ENCODE measurements around the gene FILIP1. TPM values are rescaled to one million over a fixed set of nuclear protein-coding genes. Genes with fewer than 3 reads are reported as not detected.

Gene FILIP1
- total RNA-seq, 6 experiments from 2014 or later: 0.09 to 0.24 (median 0.12) TPM

DNA sequence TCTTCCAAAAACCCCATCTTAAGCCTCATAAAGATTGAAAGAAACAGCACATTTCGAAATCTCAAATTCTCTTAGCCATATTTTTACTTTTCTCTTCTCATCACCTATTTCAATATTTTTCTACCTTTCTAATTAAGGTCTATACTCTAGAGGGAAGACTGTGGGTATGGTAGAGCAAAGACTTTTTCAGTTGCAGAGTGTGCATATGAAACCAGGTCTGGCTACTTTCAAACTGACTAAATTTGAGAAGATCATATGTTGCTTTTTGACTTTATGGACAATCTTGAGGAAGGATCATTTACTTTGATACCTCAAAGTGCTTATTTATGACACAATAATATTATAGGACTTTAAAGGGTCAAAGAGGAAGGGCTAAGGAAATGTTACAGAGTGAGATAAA is 20.7 kb downstream of the FILIP1 start:
- no peaks in the 10 kb centered on the region for H3K9me3 Mint-ChIP-seq
- TF ChIP-seq, protein P1, sequence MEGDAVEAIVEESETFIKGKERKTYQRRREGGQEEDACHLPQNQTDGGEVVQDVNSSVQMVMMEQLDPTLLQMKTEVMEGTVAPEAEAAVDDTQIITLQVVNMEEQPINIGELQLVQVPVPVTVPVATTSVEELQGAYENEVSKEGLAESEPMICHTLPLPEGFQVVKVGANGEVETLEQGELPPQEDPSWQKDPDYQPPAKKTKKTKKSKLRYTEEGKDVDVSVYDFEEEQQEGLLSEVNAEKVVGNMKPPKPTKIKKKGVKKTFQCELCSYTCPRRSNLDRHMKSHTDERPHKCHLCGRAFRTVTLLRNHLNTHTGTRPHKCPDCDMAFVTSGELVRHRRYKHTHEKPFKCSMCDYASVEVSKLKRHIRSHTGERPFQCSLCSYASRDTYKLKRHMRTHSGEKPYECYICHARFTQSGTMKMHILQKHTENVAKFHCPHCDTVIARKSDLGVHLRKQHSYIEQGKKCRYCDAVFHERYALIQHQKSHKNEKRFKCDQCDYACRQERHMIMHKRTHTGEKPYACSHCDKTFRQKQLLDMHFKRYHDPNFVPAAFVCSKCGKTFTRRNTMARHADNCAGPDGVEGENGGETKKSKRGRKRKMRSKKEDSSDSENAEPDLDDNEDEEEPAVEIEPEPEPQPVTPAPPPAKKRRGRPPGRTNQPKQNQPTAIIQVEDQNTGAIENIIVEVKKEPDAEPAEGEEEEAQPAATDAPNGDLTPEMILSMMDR (IDR thresholded peaks at IDR 0.05): no peak
- H3K27ac Mint-ChIP-seq: no peak overlapping the region
- H3K4me1 Mint-ChIP-seq (ENCODE audit: low read depth): no peaks in the 10 kb centered on the region
- no peak for DNase-seq
- no peak overlapping the region for H3K4me3 Mint-ChIP-seq
- peaks cover 1% of the 10 kb centered on the region for H3K27me3 Mint-ChIP-seq (ENCODE audit: insufficient read depth)
- no peaks in the 10 kb centered on the region for H3K36me3 Mint-ChIP-seq (ENCODE audit: low read depth)

DNA sequence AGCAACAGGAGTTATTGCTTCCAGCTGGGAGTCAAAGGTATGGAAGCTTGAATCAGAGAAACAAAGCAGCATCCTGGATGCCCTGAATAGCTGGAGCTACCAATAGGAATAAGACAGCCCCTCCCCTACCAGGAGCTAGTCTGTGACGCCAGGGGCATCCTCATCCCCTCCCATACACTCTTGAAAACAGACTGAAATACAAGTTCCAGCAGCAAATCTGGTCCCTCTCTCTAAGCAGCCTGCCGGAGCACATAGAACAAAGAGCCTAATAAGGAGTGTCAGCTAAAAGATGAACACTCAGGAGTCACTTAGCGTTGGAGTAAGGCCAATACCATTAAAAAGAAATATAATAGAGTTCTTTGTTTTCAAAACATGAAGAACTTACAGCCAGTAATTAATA is 25.6 kb downstream of the FILIP1 start:
- DNase-seq: no peak
- no peak overlapping the region for H3K27ac Mint-ChIP-seq
- H3K27me3 Mint-ChIP-seq (ENCODE audit: insufficient read depth): peaks cover 1% of the 10 kb centered on the region; the same call in 1 of the 2 replicates
- H3K4me1 Mint-ChIP-seq (ENCODE audit: low read depth): no peaks in the 10 kb centered on the region
- no peaks in the 10 kb centered on the region for H3K9me3 Mint-ChIP-seq
- no peak overlapping the region for H3K4me3 Mint-ChIP-seq
- TF ChIP-seq, protein P1 (IDR thresholded peaks at IDR 0.05): no peak
- H3K36me3 Mint-ChIP-seq (ENCODE audit: low read depth): no peaks in the 10 kb centered on the region

DNA sequence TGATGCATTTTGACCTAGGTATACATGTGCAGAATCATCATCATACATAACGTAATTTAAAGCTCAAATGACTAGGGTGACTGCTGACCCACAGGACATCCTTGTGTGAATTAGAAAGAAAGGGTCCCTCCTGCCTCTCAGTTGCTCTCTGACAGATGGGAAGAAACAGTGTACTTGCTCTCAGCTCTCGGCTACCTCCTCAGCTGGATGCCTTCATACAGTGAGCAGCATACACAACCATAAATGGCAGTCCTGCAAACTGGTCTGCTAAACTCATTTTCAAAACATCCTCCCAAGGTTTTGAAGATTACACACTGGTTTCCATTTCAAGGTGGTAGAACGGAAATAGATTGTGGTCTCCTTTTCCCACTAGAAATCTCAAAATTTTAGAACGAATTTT is 26.3 kb downstream of the FILIP1 start:
- no peaks in the 10 kb centered on the region for H3K4me1 Mint-ChIP-seq (ENCODE audit: low read depth)
- TF ChIP-seq, protein P1 (IDR thresholded peaks at IDR 0.05): no peak
- H3K36me3 Mint-ChIP-seq (ENCODE audit: low read depth): no peaks in the 10 kb centered on the region
- peaks cover 1% of the 10 kb centered on the region; the same call in 1 of the 2 replicates for H3K27me3 Mint-ChIP-seq (ENCODE audit: insufficient read depth)
- no peaks in the 10 kb centered on the region for H3K9me3 Mint-ChIP-seq
- no peak overlapping the region for H3K4me3 Mint-ChIP-seq
- no peak overlapping the region for H3K27ac Mint-ChIP-seq
- no peak for DNase-seq

DNA sequence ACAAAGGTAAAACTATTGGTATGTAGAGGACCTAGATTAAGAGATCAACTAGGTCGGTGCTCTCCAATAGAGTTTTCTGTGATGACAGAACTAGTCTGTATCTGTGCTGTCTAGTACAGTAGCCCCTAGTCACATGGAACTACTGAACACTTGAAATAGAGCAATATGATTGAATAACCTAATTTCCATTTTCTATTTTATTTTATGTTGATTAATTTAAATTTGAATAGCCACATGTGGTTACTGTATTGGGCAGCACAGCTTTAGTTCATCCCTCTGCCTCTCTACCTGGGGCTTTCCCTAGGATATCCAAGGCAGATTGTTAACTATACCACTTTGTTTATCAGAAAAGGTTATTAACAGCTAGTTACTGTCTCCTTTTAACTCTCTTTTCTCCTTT is 27.0 kb downstream of the FILIP1 start:
- no peak overlapping the region for H3K27ac Mint-ChIP-seq
- no peaks in the 10 kb centered on the region for H3K36me3 Mint-ChIP-seq (ENCODE audit: low read depth)
- TF ChIP-seq, protein P1 (IDR thresholded peaks at IDR 0.05): no peak
- H3K27me3 Mint-ChIP-seq (ENCODE audit: insufficient read depth): peaks cover 1% of the 10 kb centered on the region; the same call in 1 of the 2 replicates
- H3K9me3 Mint-ChIP-seq: no peaks in the 10 kb centered on the region
- no peaks in the 10 kb centered on the region for H3K4me1 Mint-ChIP-seq (ENCODE audit: low read depth)
- no peak for DNase-seq
- H3K4me3 Mint-ChIP-seq: no peak overlapping the region

DNA sequence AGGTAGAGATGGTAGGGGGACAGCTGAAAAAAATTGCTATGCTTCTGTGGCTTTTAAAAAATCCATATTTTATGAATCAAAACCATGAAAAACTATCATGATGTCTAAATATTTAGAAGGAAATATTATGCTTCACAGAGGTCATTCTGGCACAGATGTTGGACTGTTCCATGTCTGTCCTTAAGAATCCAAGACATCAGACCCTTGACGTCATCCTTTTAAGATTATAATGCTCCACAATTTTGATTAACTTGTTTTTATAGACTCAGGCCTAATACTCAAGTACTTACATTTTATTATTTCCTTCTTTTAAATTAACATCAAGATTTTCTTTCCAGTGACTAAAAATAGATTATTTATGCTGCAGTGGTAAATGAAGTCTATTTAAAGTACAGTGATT is 29.7 kb downstream of the FILIP1 start:
- TF ChIP-seq, protein P1 (IDR thresholded peaks at IDR 0.05): no peak
- DNase-seq: no peak
- Mint-ChIP-seq H3K4me3 (no peak overlapping the region), H3K36me3 (ENCODE audit: low read depth) (no peaks in the 10 kb centered on the region), H3K27ac (no peak overlapping the region), H3K9me3 (no peaks in the 10 kb centered on the region), H3K27me3 (ENCODE audit: insufficient read depth) (peaks cover 1% of the 10 kb centered on the region; the same call in 1 of the 2 replicates), H3K4me1 (ENCODE audit: low read depth) (peaks cover 22% of the 10 kb centered on the region)

DNA sequence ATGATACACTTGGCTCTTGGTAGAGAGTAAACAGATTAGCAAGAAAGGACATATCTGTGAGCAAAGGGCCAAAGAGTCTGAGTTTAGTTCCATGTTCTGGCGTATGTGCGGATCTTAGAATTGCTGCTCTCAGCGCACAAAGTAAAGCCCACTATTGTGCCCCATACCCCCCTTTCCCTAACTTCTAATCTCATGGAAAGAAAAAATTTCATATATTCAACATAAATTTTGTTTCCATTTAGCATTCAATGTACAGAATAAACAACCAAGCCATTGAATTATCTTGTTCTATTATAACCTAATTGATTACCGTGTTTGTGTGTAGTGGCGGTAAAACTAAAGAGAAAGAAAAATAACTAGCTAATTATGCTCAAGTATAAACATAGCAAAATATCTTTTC is 30.5 kb downstream of the FILIP1 start:
- DNase-seq: no peak
- peaks cover 28% of the 10 kb centered on the region for H3K4me1 Mint-ChIP-seq (ENCODE audit: low read depth)
- peaks cover 1% of the 10 kb centered on the region; the same call in 1 of the 2 replicates for H3K27me3 Mint-ChIP-seq (ENCODE audit: insufficient read depth)
- no peak overlapping the region for H3K27ac Mint-ChIP-seq
- H3K36me3 Mint-ChIP-seq (ENCODE audit: low read depth): no peaks in the 10 kb centered on the region
- no peaks in the 10 kb centered on the region for H3K9me3 Mint-ChIP-seq
- no peak overlapping the region for H3K4me3 Mint-ChIP-seq
- TF ChIP-seq, protein P1 (IDR thresholded peaks at IDR 0.05): no peak
